Measurements from ENCODE around the gene SMARCA4.
A peak's percentile ranks its signal among the peaks of the same experiment; 100 is the strongest.
"Not testable (repeated sequence)": the region's sequence is repeated elsewhere in the genome, so short reads cannot be mapped to it uniquely, and the experiment has no call there.

The SMARCA4 gene

GRCh38 chr19:11092181-11092538, 131.3 kb downstream of the SMARCA4 start:
- peak overlapping the region; percentile 99 for H3K27ac ChIP-seq (ENCODE audit: low read depth, low read length)
- H3K4me1 ChIP-seq (ENCODE audit: control insufficient read depth, insufficient read depth, low read length) = peaks cover 17% of the 10 kb centered on the region
- peaks cover 50% of the 10 kb centered on the region for H3K36me3 ChIP-seq (ENCODE audit: control insufficient read depth, insufficient read depth, low read length)
- H3K4me3 ChIP-seq (ENCODE audit: low read depth, low read length) = peak overlapping the region; percentile 91
- H3K9ac ChIP-seq (ENCODE audit: low read depth, low read length) = no peak overlapping the region
- no peaks in the 10 kb centered on the region for H3K27me3 ChIP-seq (ENCODE audit: control insufficient read depth, insufficient read depth, low read length)
- H3K9me3 ChIP-seq (ENCODE audit: control insufficient read depth, insufficient read depth, low read length) = no peaks in the 10 kb centered on the region

DNA sequence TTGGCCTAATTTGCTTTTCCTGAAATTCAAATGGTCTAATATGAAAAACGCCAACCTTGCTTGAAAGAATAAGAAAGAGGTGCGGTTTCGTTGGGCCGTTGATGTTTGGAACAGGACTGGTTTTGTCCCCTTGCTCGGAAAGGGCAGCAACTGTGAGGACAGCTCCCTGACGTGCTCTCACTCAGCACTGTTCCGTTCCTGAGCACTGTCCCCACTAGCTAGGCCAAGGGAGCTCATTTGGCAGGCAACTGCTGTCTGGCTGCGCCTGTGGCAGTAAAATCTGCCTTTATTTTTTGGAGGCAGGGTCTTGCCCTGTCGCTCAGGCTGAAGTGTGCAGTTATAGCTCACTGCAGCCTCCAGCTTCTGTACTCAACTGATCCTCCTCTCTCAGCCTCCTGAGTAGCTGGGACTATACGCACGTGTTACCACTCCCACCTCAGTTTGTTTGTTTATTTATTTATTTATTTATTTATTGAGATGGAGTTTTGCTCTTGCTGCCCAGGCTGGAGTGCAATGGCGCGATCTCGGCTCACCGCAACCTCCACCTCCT, 132.9 kb downstream of the SMARCA4 start:
- peaks cover 60% of the 10 kb centered on the region for H3K36me3 ChIP-seq (ENCODE audit: control insufficient read depth, insufficient read depth, low read length)
- peaks cover 12% of the 10 kb centered on the region for H3K4me1 ChIP-seq (ENCODE audit: control insufficient read depth, insufficient read depth, low read length)
- H3K27me3 ChIP-seq (ENCODE audit: control insufficient read depth, insufficient read depth, low read length) = no peaks in the 10 kb centered on the region
- no peak overlapping the region for H3K4me3 ChIP-seq (ENCODE audit: low read depth, low read length)
- H3K9me3 ChIP-seq (ENCODE audit: control insufficient read depth, insufficient read depth, low read length) = no peaks in the 10 kb centered on the region
- H3K27ac ChIP-seq (ENCODE audit: low read depth, low read length) = peak overlapping the region; percentile 23
- no peak overlapping the region for H3K9ac ChIP-seq (ENCODE audit: low read depth, low read length)

- Histone ChIP-seq H3K27ac (ENCODE audit: low read depth, low read length) (peak overlapping the region; percentile 46), H3K4me3 (ENCODE audit: low read depth, low read length) (no peak overlapping the region), H3K27me3 (ENCODE audit: control insufficient read depth, insufficient read depth, low read length) (no peaks in the 10 kb centered on the region), H3K36me3 (ENCODE audit: control insufficient read depth, insufficient read depth, low read length) (peaks cover 68% of the 10 kb centered on the region), H3K9me3 (ENCODE audit: control insufficient read depth, insufficient read depth, low read length) (no peaks in the 10 kb centered on the region), H3K9ac (ENCODE audit: low read depth, low read length) (no peak overlapping the region), H3K4me1 (ENCODE audit: control insufficient read depth, insufficient read depth, low read length) (peaks cover 9% of the 10 kb centered on the region)
Observed at GRCh38 chr19:11094520-11094894, 133.7 kb downstream of the SMARCA4 start.

DNA sequence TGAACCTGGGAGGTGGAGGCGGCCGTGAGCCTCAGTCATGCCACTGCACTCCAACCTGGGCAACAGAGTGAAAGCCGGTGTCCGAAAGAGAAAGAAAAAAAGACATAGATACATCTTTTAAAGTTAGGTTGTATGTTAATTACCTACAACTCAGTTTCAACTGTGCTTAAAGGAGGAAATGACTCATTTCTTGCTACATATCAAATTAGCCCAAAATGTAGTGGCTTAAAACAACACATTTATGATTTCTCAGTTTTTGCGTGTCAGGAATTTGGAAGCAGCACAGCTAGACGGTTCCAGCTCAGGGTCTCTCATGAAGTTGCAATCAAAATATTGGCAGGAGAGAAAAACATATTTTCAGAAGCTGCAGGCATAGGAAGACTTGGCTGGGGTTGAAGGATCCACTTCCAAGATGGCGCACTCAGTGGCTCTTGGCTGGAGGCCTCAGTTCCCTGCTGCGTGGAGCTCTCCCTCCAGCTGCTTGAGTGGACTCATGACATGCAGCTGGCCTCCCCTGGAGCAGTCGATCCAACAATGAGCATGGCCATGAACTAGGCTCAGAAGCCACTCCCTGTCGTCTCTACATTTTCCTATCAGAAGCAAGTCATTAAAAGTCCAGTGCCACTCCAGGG, 135.5 kb downstream of the SMARCA4 start:
- H3K4me1 ChIP-seq (ENCODE audit: control insufficient read depth, insufficient read depth, low read length) = peaks cover 9% of the 10 kb centered on the region
- peaks cover 4% of the 10 kb centered on the region; the same call in 1 of the 2 replicates for H3K9me3 ChIP-seq (ENCODE audit: control insufficient read depth, insufficient read depth, low read length)
- no peak overlapping the region for H3K27ac ChIP-seq (ENCODE audit: low read depth, low read length)
- no peak overlapping the region for H3K9ac ChIP-seq (ENCODE audit: low read depth, low read length)
- H3K4me3 ChIP-seq (ENCODE audit: low read depth, low read length) = no peak overlapping the region
- no peaks in the 10 kb centered on the region for H3K27me3 ChIP-seq (ENCODE audit: control insufficient read depth, insufficient read depth, low read length)
- H3K36me3 ChIP-seq (ENCODE audit: control insufficient read depth, insufficient read depth, low read length) = peaks cover 84% of the 10 kb centered on the region

- not testable (repeated sequence) for H3K9ac ChIP-seq (ENCODE audit: low read depth, low read length); H3K9me3 ChIP-seq (ENCODE audit: control insufficient read depth, insufficient read depth, low read length); H3K27me3 ChIP-seq (ENCODE audit: control insufficient read depth, insufficient read depth, low read length); H3K4me3 ChIP-seq (ENCODE audit: low read depth, low read length); H3K4me1 ChIP-seq (ENCODE audit: control insufficient read depth, insufficient read depth, low read length); H3K27ac ChIP-seq (ENCODE audit: low read depth, low read length)
- H3K36me3 ChIP-seq (ENCODE audit: control insufficient read depth, insufficient read depth, low read length) = peaks cover 86% of the 10 kb centered on the region
Observed at GRCh38 chr19:11097367-11097766, 136.5 kb downstream of the SMARCA4 start.

GRCh38 chr19:11098327-11098726, 137.5 kb downstream of the SMARCA4 start:
- Histone ChIP-seq H3K4me1 (ENCODE audit: control insufficient read depth, insufficient read depth, low read length) (no peaks in the 10 kb centered on the region), H3K27ac (ENCODE audit: low read depth, low read length) (no peak overlapping the region), H3K9ac (ENCODE audit: low read depth, low read length) (no peak overlapping the region), H3K36me3 (ENCODE audit: control insufficient read depth, insufficient read depth, low read length) (peaks cover 86% of the 10 kb centered on the region), H3K9me3 (ENCODE audit: control insufficient read depth, insufficient read depth, low read length) (peaks cover 4% of the 10 kb centered on the region; the same call in 1 of the 2 replicates), H3K4me3 (ENCODE audit: low read depth, low read length) (no peak overlapping the region), H3K27me3 (ENCODE audit: control insufficient read depth, insufficient read depth, low read length) (no peaks in the 10 kb centered on the region)

GRCh38 chr19:11098861-11099260, 138.0 kb downstream of the SMARCA4 start:
- Histone ChIP-seq H3K9me3 (ENCODE audit: control insufficient read depth, insufficient read depth, low read length) (peaks cover 4% of the 10 kb centered on the region; the same call in 1 of the 2 replicates), H3K9ac (ENCODE audit: low read depth, low read length) (no peak overlapping the region), H3K4me1 (ENCODE audit: control insufficient read depth, insufficient read depth, low read length) (no peaks in the 10 kb centered on the region), H3K27ac (ENCODE audit: low read depth, low read length) (no peak overlapping the region), H3K36me3 (ENCODE audit: control insufficient read depth, insufficient read depth, low read length) (peaks cover 86% of the 10 kb centered on the region), H3K27me3 (ENCODE audit: control insufficient read depth, insufficient read depth, low read length) (no peaks in the 10 kb centered on the region), H3K4me3 (ENCODE audit: low read depth, low read length) (no peak overlapping the region)

DNA sequence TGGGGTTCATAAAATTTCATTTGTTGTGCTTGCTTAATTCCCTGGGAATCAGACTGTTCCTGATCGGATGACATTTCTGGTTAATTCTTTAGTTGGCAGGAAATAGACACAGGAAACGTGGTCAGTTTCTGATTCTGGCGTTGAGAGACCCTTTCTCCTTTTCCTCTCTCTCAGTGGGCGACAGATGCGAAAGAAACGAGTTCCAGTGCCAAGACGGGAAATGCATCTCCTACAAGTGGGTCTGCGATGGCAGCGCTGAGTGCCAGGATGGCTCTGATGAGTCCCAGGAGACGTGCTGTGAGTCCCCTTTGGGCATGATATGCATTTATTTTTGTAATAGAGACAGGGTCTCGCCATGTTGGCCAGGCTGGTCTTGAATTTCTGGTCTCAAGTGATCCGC, 139.2 kb downstream of the SMARCA4 start:
- Histone ChIP-seq H3K9me3 (ENCODE audit: control insufficient read depth, insufficient read depth, low read length) (peaks cover 4% of the 10 kb centered on the region; the same call in 1 of the 2 replicates), H3K4me1 (ENCODE audit: control insufficient read depth, insufficient read depth, low read length) (no peaks in the 10 kb centered on the region), H3K4me3 (ENCODE audit: low read depth, low read length) (no peak overlapping the region), H3K36me3 (ENCODE audit: control insufficient read depth, insufficient read depth, low read length) (peaks cover 86% of the 10 kb centered on the region), H3K27me3 (ENCODE audit: control insufficient read depth, insufficient read depth, low read length) (no peaks in the 10 kb centered on the region), H3K27ac (ENCODE audit: low read depth, low read length) (no peak overlapping the region), H3K9ac (ENCODE audit: low read depth, low read length) (no peak overlapping the region)

DNA sequence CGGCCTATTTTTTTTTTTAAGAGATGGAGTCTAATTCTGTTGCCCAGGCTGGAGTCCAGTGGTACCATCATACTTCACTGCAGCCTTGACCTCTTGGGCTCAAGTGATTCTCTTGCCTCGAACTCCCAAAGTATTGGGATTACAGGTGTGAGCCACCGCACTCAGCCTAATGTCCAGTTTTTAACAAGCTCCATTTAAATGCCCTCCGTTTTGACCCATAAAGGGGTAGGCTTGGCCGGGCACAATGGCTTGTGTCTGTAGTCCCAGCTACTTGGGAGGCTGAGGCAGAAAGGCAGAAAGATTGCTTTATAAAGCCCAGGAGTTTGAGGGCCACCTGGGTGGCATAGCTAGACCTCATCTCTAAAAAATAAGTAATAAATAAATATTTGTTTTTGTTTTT, 140.2 kb downstream of the SMARCA4 start:
- no peak overlapping the region for H3K27ac ChIP-seq (ENCODE audit: low read depth, low read length)
- H3K9ac ChIP-seq (ENCODE audit: low read depth, low read length) = no peak overlapping the region
- no peak overlapping the region for H3K4me3 ChIP-seq (ENCODE audit: low read depth, low read length)
- H3K36me3 ChIP-seq (ENCODE audit: control insufficient read depth, insufficient read depth, low read length) = peaks cover 87% of the 10 kb centered on the region
- H3K4me1 ChIP-seq (ENCODE audit: control insufficient read depth, insufficient read depth, low read length) = no peaks in the 10 kb centered on the region
- H3K27me3 ChIP-seq (ENCODE audit: control insufficient read depth, insufficient read depth, low read length) = no peaks in the 10 kb centered on the region
- H3K9me3 ChIP-seq (ENCODE audit: control insufficient read depth, insufficient read depth, low read length) = peaks cover 4% of the 10 kb centered on the region; the same call in 1 of the 2 replicates

- H3K4me1 ChIP-seq (ENCODE audit: control insufficient read depth, insufficient read depth, low read length) = no peaks in the 10 kb centered on the region
- H3K9ac ChIP-seq (ENCODE audit: low read depth, low read length) = no peak overlapping the region
- no peaks in the 10 kb centered on the region for H3K27me3 ChIP-seq (ENCODE audit: control insufficient read depth, insufficient read depth, low read length)
- H3K27ac ChIP-seq (ENCODE audit: low read depth, low read length) = no peak overlapping the region
- H3K36me3 ChIP-seq (ENCODE audit: control insufficient read depth, insufficient read depth, low read length) = peaks cover 91% of the 10 kb centered on the region
- H3K4me3 ChIP-seq (ENCODE audit: low read depth, low read length) = no peak overlapping the region
- peaks cover 4% of the 10 kb centered on the region; the same call in 1 of the 2 replicates for H3K9me3 ChIP-seq (ENCODE audit: control insufficient read depth, insufficient read depth, low read length)
Observed at GRCh38 chr19:11102944-11103343, 142.1 kb downstream of the SMARCA4 start.

DNA sequence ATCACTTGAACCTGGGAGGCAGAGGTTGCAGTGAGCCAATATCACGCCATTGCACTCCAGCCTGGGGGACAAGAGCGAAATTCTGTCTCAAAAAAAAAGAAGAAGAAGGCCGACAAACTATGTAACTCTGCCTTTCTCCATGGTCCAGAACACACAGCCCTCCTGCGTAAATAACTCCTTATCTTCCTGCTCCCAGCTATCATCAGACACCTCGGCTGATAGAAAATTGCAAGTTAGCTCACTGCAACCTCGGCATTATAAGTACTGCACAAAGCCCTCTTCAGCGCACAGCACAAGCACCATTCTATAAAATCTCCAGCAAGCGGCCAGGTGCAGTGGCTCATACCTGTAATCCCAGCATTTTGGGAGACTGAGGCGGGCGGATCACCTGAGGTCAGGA, 142.8 kb downstream of the SMARCA4 start:
- not testable (repeated sequence) for H3K27me3 ChIP-seq (ENCODE audit: control insufficient read depth, insufficient read depth, low read length); H3K9me3 ChIP-seq (ENCODE audit: control insufficient read depth, insufficient read depth, low read length); H3K4me3 ChIP-seq (ENCODE audit: low read depth, low read length); H3K9ac ChIP-seq (ENCODE audit: low read depth, low read length); H3K4me1 ChIP-seq (ENCODE audit: control insufficient read depth, insufficient read depth, low read length); H3K27ac ChIP-seq (ENCODE audit: low read depth, low read length)
- H3K36me3 ChIP-seq (ENCODE audit: control insufficient read depth, insufficient read depth, low read length) = peaks cover 92% of the 10 kb centered on the region
